DMS79 (cell line): Measurements from ENCODE around the gene TMPRSS11F.
"Not testable (repeated sequence)": the region's sequence is repeated elsewhere in the genome, so short reads cannot be mapped to it uniquely, and the experiment has no call there.

Experiments used
- DNase-seq: peaks from one replicate; lab custom pipeline; 2025; lab: John Stamatoyannopoulos, UW

The TMPRSS11F gene

DNA sequence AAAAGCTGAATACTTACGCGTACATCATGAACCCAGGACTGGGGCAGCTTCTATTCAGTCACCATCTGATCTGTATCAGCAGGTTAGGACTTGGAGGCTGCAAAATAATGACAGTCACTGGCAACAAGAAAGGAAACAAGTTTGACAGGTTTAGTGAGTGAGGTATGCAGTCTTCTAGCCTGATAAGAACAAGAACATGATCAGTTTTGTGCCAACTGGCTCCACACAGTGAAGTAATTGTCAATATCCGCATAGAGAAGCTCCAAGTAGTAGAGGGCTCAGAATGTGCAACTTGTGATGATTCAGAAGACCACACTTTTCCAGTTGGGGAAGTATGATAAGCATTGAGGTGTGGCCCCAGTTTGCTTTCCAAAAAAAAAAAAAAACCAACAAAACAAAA lies at the start of gene TMPRSS11F:
Gene TMPRSS11F (minus strand): TSS at position 77 of the 400 bp plus-strand sequence. CDS start 49 bp downstream, at position 28.
- DNase-seq, result no peak

DNA sequence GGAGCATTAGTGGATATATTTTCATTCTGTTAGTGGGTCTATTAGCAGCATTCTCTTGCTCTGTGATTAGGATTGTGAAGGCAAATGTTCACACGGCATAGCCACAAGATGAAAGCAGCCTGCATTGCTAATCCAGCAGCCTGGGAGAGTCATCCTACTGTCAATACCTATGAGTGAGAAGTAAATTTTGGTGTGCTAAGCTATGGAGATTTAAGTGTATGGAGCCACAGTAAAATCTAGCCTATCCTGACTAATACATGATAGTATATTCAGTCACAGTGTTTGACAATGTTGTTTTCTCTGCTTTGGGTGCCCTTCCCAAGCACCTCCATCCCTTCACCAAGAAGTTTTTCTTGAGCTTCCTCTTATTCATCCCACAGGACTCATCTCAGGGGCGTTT lies 47.2 kb upstream of the TMPRSS11F start:
- DNase-seq, result no peak

DNA sequence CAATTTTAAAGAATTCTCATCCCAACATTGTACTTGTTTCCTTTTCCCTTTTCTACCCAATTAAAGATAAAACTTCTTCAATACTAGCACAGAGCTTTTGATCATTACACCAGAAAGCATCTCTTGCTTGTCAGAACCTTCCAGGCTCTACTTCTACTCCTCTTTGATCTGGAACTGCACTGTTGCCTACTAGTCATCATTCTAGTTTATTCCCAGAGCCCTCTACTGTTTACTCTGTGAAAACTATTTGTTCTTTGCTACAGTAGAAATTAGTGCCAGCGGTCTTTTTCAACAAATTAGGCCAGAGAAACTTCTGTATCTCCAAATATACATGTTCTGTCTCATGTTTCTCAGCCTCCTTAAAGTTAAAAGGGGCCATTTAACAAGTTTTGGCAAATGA lies 46.8 kb upstream of the TMPRSS11F start:
- no peak for DNase-seq

DNA sequence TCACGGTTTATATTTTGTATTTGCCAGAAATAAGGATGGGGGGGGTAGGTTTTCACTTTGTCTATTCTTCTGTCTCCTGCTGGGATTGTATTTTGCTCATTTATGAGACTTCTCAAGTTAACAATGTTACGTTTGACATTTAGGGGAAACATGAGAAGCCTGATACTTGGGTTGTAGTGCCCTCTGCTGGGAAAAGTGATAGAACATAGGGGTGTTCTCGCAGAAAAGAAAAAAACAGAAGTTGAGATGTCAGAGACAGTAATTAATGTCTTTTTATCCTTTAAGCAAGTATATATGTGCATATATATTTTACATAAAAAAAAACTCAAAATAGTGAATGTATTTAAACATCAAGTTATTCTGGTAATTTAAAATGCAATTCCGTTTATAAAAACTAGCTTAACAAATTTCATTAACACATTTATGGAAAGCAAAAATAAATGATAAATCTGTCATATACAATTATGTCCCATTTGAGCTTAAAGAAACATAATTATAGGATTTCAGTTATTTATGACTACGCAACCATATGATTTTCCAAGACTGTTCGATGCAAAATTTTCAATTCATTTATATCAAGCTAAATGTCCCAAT lies 46.0 kb upstream of the TMPRSS11F start:
- peak; percentile 2 for DNase-seq

DNA sequence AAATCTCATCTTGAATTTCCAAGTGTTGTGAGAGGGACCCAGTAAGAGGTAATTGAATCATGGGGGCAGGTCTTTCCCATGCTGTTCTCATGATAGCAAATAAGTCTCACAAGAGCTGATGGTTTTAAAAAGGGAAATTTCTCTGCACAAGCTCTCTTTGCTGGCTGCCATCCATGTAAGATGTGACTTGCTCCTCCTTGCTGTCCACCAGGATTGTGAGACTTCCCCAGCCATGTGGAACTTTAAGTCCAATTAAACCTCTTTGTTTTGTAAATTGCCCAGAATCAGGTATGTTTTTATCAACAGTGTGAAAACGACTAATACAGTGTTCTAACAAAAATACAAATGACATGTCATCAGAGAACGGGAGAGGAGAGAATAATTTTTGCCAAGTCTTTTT lies 44.7 kb upstream of the TMPRSS11F start:
- not testable (repeated sequence) for DNase-seq

DNA sequence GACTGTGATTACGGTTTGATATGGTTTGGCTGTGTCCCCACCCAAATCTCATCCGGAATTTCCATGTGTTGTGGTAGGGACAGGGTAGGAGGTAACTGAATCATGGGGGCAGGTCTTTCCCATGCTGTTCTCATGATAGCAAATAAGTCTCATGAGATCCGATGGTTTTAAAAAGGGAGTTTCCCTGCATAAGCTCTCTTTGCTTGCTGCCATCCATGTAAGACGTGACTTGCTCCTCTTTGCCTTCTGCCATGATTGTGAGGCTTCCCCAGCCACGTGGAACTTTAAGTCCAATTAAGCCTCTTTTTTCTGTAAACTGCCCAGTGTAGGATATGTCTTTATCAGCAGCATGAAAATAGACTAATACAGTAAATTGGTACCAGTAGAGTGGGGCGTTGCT lies 42.5 kb upstream of the TMPRSS11F start:
- DNase-seq, result not testable (repeated sequence)

DNA sequence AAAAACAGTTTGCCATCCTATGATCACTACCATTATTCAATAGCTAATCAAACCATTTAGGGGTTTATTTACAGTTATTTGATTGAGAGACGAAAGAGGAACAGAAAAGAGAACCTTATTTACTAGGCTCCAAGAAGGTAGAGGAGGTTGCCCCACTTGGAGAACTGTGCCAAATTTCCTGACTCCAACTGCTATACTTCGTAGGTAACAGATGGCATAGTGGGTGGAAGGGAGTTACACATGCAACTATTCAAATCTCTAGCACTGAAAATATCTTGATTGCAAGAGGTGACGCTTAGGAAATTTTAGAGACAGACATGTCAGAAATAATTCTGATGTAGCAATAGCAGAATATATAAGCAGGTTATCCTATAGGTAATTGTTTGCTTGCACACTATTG lies 38.0 kb upstream of the TMPRSS11F start:
- no peak for DNase-seq

DNA sequence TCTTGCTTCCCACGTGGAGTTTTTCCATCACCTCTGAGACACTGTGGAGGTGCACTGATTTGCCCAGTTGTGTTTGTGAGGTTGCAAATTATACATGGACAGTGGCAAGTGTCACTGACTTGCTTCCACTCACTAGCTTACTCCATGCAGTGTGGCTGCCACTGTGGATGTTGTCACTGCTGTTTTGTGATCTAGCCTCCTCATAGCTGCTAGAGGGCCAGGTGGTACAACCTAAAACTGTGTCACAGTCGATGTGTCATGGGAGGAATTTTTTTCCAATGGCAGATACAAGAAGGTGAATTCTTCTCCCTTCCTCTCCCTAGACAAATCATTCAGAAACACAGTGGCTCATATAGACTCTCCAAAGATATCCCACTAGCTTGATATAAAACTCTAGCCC lies 37.5 kb upstream of the TMPRSS11F start:
- DNase-seq, result no peak

DNA sequence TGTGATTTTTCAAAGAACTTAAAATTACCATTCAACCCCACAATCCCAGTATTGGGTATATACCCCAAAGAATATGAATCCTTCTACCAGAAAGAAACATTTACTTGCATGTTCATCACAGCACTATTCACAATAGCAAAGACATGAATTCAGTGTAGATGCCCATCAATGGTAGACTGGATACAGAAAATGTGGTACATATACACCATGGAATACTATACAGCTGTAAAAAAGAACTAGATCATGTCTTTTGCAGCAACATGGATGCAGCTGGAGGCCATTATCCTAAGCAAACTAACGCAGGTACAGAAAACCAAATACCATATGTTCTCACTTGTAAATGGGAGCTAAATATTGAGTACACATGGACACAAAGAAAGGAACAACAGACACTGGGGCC lies 34.1 kb upstream of the TMPRSS11F start:
- no peak for DNase-seq

DNA sequence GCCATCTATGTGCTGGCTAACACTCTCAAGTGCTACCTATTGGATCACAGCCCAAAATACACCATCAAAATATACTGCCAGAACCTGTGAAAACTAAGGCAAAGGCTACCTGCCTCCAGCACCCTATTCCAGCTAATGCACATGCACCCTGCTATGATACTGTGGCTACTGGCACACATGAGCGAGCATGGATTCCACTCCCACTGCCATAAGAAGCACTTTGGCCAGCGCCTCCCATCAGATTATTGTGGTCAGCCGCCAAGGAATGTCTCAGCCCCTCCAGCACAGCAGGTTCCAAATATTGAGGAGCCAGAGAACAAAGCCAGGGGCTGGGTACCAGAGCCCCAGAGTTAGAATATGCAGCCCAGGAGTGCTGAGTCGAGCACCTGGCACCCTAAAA lies 32.5 kb upstream of the TMPRSS11F start:
- no peak for DNase-seq

DNA sequence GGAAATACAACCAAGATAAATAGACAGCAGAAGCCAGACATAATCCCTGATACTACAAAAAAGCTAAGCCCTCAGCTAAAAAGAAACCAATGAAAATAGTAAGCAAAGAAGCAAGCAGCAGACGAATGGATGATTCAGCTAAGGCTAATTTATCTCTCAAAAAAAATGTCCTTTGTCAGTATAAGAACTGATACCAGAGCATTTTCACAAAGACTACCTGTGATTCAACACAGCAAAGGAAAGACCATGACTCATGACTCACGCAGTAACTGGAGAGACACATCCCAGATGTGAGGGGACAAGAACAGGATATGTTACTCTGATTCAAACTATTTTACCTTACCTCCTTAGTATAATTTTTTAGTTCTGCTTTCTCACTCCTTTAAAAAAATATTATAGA lies 22.7 kb upstream of the TMPRSS11F start:
- no peak for DNase-seq

DNA sequence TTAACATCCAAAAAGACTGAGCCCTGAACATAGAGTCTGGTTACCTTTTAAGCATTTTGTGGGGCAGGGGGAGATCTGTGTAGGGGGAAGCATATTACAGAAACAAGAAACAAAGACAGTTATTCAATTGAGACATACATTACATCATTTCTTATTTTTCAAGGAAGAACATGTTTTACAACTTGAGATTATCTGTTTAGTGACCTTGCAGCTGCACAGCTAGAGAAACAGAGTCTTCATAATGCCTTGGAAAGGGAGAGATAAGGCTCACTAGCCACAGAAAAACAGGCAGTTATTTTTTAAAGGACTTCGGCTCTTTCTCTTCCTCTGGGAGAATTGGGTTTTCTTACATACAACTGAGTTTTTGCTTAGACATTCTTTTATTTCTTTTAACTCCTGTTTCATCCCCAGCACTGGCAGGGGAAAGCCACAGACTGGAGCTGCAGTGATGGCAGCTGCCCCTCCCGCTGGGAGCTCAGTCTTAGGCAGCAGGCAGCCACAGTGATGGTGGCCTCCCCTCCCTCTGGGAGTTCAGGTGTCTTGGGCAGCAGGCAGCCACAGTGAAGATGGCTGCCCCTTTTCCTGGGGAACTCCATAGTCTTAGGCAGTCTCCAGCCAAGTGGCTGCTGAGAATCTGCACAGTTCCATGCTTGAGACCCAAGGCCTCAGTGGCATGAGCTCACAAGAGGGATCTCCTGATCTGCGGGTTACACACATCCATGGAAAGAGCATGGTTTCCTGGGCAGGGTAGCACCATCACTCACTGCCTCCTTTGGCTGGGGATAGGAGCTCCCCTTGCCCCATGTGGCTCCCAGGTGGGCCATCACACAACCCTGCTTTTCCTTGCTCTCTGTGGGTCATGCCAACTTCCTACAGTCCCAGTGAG lies 19.4 kb upstream of the TMPRSS11F start:
- no peak for DNase-seq

DNA sequence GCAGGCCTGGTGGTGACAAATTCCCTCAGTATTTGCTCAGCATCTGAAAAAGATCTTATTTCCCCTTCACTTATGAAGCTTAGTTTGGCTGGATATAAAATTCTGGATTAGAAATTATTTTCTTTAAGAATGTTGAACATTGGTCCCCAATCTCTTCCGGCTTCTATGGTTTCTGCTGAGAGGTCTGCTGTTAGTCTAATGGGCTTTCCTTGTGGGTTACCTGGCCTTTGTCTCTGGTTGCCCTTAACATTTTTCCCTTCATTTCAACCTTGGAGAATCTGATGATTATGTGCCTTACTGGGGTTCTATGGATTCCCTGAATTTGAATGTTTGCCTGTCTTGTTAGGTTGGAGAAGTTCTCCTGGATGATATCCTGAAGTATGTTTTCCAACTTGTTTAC lies 17.4 kb upstream of the TMPRSS11F start:
- no peak for DNase-seq

DNA sequence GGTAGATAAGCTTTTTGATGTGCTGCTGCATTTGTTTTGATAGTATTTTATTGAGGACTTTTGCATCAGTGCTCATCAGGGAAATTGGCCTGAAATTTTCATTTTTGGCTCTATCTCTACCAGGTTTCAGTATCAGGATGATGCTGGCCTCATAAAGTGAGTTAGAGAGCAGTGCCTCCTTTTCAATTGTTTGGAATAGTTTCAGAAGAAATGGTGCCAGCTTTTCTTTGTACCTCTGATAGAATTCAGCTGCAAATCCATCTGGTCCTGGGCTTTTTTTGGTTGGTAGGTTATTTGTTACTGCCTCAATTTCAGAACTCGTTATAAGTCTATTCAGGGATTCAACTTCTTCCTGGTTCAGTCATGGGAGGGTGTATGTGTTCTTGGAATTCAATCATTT lies 15.6 kb upstream of the TMPRSS11F start:
- DNase-seq, result no peak

DNA sequence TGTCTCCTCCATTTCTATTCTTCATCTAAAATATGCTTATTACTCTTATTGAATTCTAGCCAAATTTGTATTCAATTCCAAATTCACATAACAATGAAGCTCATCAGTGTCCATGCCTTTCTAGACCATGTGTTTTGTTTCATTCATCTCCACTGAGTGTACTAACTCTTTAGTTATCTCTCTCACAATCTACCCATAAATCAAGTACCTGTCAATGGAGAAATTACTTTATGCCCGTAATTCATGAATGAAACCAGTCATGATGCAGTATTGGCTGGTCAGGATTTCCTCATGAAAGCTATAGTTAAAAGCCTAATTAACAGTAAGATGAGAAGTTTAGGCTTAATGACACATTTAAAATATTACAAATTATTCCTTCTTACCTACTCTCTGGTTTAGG lies 12.2 kb upstream of the TMPRSS11F start:
- DNase-seq, result no peak

DNA sequence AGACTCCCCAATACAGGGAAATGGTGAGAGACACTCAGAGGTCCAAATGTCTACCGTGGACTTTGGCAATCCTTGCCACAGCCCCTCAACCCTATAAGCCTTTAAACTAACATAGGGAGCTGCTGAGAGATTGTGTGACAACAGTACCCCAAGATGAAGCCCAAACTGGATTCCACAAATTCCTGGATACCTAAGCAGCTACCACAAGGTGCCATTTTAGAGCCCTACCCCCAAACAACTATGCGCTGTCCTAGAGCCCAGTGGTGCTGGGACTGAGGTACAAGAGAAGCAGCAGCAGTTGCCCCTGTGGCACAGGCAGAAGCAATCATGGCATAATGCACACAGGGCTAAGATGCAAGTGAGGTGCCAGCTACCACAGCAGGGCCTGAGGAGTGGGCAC lies 2.7 kb upstream of the TMPRSS11F start:
- DNase-seq, result no peak

DNA sequence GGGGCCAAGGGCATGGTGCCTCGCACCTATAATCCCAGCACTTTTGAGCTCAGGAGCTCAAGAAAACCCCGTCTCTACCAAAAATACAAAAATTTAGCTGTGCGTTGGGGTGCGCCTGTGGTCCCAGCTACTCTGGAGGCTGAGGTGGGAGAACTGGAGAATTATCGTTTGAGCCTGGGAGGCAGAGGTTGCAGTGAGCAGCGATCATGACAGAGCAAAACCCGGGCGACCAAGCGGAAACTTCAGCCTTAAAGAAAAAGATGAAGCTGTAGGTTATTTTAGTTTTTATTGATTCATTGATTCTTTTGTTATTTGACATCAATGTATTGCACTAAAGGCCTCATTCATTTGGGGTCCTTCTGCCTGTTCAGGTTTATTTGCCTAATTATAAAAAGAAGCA lies 5.4 kb downstream of the TMPRSS11F start:
- DNase-seq, result no peak

DNA sequence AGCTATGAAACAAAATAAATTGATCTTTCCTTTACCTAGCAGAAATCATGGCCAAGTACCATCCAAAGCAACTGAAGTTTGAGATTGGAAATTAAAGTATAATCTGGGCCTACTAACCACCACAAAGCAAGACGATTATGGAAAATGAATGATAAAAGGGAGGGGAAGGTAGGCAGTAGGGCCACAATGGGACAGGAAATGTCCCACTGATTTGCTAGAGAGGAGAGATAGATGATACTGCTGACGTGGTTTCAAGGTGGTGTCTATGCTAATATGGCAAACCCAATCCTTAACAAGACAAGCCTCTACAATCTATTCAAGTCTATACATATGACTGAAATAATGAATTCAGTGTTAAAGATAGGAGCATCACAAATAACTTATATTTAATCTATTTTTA lies 6.1 kb downstream of the TMPRSS11F start:
- DNase-seq, result no peak

DNA sequence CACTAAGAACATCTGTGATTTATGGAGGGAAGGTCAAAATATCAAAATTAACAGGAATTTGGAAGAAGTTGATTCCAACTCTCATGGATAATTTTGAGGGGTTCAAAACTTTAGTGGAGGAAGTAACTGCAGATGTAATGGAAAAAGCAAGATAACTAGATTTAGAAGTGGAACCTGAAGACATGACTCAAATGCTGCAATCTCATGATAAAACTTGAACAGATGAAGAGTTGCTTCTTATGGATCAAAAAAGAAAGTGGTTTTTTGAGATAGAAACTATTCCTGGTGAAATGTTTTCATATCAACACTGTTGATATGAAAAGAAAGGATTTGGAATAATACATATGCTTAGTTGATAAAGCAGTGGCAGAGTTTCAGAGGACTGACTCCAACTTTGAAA lies 9.7 kb downstream of the TMPRSS11F start:
- DNase-seq, result no peak

DNA sequence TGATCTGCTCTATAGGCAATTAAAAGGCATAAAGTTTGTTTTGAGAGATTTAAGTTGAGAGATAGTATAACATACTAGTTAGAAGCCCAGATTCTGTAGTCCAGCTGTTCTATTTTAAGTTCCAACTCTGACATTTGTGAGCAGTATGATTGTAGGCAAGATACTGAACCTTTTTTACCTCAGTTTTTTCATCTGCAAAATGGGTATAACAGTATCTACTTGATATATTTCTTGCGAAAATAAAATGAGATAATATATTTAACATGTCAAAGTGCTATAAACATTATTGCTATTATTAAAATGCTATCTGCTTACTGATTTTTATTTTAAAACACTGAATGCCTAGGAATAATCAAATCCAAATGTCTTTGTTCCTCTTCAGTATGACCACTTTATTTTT lies 19.2 kb downstream of the TMPRSS11F start:
- no peak for DNase-seq

DNA sequence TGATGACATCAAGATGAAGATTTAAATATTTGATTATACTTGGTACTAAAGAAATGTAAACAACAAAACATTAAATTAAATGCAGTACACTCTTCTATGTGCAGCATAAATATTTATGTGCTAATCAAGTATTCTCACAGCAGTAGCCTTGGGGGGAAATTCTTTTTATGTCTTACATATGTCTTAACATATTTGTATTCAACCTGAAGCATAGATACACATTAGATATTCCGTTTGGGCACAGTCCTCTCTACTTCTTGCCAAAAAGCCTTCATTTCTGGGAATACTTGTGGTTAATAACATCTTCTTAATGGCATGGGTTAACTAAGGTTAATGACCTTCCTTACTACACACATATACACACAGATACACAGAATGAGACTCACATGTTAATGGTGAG lies 19.8 kb downstream of the TMPRSS11F start:
- no peak for DNase-seq

DNA sequence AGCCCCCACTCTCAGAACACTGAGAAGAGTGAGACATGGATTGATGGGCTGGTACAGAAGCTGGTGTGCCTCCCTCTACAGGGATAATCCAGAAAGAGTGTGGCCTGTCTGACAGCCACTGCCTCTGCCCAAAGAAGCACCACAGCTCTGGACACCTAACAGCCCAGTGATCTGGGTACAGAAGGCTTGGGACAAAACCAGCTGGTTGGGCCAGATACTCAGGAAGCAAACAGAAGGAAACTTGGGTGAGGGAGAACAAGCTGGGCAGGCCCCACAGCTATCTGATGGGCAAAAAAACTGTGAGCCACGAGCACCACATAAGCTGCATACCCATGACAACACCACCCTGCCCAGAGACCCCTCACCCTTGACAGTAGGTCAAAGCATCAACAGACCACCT lies 46.9 kb downstream of the TMPRSS11F start:
- no peak for DNase-seq

DNA sequence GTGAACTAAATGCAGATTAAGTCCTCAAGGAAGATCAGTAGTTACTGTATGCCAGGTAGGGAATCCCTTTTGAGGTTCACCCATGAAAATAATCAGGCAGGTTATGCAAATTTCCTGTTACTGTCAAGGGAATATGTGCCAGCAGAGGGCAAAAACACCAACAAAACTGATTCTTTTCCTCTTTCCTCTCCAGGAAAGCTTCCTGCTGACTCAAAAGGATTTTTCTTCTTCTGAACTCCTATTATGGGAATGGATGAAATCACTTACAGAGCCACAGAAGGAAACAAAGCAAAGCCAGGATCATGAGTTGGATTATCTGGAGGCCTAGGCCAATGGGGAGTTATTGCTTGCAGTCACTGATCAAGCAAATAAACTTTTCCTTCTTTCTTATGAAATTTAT lies 49.7 kb downstream of the TMPRSS11F start:
- DNase-seq, result no peak

DNA sequence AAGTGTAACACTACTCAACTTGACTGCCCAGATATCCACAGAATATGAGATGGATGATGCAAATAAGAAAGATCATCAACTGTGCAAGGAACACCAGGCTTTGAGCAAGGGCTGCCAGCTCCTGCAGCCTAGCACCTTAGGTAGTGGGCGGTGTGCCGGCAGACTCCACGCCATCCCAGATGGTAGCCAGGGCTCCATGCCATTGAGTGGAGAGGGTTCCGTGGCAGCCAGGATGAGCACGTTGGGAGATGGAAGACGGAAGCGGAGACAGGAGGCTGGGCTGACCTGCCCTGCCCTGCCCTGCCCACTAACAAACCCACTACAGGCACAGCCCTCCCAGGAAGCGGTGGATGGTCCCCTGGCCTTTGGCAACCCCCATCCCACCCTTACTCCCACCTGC lies 51.9 kb downstream of the TMPRSS11F start:
- no peak for DNase-seq
